Fibroblast of skin of right quadriceps (primary cell): ENCODE data around the gene NOP14.
A peak's percentile ranks its signal among the peaks of the same experiment; 100 is the strongest.
"Not testable (repeated sequence)": the region's sequence is repeated elsewhere in the genome, so short reads cannot be mapped to it uniquely, and the experiment has no call there.

Experiments
- DNase-seq: peaks from one replicate; pipeline ENCODE4 v3.0.0-alpha.2; 2013

NOP14 gene

DNA sequence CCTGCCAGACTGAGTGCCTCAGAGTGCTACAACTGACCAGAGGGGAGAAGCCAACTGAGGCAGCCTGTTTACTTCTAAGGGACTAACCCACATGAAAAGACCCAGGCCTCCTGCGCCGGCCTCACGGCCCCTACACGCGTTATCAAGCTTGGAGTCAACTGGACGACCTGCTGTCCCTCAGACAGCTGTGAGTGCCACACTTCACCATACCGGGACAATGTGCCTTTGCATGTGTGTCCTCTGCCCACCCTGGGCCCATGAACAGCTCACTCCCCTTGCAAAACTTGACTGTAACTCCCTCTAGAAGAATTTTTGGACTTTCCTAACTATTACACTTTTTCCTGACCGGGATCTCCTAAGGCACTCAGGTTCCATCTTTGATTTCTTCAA lies 1.8 kb downstream of the NOP14 start:
- no peak for DNase-seq

DNA sequence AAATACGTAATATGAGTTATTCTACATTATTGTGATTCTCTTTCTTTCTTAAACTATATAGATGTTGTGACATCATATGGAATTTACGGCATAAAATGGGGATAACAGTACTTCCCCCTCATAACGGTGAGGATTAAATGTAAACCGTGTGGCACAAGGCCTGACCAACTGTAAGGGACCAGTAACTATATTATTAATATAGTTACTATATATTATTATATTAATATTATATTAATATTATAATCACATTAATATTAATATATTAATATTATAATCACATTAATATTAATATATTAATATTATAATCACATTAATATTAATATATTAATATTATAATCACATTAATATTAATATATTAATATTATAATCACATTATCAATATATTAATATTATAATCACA lies 2.8 kb downstream of the NOP14 start:
- DNase-seq: not testable (repeated sequence)

DNA sequence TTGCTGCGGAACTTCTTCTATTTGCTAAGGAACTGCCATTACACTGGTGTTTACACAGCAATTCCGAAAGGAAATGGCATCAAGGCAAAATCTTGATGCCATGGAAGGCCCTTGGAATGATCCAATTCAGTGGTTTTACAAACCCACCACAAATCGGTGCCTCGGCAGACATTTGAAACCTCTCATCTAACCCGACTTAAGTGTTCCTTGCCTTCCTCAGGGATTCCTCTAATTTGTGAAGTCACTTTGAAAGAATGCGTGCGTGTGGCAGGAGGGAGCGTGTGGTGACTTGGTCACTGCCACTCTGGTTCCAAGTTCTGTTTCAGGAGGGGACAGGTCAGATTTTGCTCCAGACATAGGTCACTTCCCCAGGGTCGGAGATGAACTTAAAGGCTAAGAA lies 4.8 kb downstream of the NOP14 start:
- DNase-seq: peak; percentile 68

DNA sequence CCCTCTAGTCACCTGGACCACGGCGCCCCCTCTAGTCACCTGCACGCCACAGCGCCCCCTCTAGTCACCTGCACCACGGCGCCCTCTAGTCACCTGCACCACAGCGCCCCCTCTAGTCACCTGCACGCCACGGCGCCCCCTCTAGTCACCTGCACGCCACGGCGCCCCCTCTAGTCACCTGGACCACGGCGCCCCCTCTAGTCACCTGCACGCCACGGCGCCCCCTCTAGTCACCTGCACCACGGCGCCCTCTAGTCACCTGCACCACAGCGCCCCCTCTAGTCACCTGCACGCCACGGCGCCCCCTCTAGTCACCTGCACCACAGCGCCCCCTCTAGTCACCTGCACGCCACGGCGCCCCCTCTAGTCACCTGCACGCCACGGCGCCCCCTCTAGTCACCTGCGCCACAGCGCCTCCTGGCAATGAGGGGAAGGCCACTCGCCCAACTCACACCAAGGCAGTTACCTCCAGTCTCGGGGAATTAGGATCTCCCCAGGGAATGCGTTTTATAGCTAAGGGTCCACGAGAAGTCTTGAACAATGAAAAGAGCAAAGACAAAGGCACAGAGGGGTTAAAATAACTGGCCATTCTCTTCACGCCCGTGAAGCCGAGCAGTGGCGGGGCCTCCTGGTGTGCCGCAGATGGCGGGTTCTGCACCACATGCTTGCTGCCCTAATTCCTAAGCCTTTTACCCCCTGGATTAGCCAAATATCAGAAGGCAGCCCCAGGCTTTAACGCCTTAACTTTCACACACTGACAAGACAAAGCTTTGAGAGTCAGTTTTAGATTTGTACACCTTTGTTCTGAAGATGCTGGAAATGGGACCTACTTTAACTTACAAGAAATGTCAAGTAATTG lies 7.8 kb downstream of the NOP14 start:
- DNase-seq: not testable (repeated sequence)

DNA sequence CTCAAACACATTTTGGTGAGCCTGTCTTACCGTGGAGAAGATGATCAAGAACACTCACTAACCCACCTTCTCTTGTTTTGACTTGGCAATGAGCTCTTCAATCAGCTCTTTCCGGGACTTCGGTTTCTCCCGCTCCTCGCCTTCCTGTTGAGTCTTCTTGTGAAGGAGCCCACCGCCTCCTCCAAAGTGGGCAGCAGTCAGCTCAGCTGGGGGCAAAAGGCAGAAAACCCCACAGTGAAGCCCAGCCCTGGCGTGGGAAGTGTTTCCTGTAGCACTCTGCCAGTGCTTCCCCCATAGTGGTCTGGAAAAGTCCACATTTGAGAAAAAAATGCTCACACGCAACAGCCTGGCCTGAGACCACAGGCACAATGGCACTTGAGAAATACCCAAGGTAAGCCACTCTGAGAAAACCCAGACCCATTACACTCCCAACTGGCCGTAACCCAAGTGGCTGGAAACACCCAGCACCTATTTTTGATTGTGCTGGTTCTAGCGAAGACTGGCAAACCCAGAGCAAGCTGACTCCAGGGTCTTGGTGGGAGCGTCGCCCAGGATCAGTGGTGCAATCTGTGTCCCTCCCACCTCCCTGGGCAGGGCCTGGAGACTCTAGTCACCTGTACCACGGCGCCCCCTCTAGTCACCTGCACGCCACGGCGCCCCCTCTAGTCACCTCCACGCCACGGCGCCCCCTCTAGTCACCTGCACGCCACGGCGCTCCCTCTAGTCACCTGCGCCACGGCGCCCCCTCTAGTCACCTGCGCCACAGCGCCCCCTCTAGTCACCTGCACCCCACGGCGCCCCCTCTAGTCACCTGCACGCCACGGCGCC lies 8.6 kb downstream of the NOP14 start:
- no peak for DNase-seq

DNA sequence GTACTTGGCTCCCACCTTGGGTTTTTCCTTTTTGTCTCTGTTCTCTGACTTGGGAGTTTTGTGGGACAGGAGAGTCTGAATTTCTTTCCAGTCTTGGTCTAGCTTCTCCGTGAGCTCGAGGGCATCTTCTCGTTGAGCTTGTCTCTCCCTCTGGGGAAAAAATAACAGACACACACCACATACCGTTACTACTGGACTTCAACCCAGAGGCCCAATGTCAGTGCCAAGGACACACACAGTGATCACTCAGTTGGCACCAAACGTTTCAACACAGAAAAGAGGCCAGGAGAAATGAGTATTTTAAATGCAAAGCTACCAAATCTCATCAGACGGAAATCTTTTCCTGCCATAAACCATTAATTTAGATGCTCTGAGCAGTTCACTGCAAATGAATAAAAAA lies 9.7 kb downstream of the NOP14 start:
- no peak for DNase-seq

DNA sequence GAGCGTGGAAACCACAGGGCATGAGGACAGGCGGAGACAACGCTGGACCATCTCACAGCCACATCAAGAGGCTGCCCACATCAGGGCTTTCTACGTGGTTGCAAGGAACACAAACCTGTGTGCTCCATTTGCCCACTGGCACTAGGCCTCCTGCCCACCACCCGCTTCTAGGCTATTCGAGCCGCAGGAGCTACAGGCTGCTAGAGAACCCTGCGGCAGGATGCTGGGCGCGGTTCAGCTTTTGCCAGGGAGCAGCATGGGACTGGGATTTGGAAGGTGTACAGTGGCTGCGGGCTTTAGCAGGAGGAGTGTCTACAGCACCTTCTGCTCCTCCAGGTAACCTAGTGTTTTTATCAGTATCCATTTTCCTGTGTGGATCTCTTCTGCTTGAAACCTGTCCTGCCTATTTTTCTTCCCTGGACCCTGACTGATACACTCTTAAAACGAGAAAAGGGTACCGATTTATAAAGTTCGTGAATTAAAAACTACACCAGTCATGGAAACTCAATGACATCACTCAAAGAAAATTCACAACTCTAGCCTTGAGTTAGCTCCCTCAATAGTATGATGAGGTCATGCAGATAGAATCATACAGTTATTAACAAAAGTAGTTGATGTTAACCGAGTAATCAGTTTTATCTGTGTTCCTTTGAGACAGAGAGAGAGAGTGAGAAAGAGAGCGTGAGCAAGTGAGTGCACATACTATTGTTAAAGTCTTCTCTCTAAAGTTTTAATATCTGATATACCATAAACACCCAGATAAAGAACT lies 12.8 kb downstream of the NOP14 start:
- no peak for DNase-seq

DNA sequence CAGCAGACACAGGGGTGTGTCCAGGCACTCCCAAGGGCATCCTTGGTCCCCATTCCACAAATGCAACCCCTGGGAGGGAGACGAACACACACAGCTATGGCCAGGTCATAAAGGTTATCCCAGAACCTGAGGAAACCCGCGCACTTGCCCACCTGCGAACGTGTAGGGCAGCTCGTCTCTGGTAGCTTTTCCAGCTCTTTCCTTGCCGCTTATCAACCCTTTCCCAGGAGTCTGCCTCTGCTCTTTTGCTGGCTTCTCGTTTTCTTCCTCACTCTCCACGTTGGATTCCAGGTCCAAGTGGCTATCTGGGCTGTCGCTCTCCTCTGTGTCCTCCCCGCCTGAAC lies 13.5 kb downstream of the NOP14 start:
- DNase-seq: no peak

DNA sequence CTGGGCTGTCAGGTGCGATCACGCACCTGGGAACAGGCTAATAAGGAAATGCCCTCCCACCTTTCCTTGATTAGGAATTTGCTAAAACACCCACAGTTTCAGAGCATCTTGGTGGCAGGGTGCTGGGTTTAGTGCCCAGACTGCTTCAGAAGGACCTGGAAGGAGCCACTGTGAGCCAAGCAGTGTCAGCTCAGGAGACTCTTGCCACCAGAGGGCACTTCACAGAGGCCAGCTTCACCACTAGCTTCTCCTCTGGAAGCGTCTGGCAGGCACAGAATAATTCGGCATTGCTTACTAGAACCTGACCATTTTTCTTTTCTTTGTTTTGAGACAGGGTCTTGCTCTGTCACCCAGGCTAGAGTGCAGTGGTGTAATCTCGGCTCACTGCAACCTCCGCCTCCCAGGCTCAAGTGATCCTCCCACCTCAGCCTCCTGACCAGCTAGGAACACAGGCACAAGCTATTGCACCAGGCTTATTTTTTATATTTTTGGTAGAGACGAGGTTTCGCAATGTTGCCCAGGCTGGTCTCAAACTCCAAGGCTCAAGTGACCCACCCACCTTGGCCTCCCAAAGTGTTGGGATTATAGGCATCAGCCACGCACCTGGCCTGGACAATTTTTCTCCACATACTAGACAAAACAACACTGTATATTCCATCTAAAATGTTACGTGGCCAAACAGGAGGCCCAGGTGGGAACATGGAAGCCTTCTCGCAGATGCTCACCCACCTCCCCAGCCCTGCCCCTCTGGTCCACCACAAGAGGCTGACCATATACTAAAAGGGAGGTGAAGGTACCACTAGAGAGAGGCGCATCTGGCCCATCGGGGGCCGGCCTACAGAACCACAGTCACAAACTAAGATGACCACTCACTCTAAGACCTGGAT lies 14.1 kb downstream of the NOP14 start:
- no peak for DNase-seq

DNA sequence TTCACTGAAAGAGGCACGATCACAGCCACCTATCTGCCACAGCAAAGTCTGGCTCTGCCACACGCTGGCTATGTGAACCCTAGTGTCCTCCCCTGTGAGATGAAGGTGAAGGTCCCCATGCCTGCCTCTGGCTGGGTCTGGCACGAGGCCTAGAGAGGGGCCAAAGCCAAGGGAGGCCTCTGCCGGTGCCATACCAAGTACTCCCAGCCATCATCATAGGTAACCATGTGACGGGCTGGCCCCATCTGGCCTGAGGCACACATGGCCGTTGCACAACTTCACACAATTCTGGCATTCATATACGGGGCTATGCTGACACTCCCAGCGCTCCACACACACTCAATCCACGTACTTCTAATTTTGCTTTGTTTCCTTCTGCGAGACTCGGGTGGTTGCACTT lies 15.3 kb downstream of the NOP14 start:
- DNase-seq: no peak

DNA sequence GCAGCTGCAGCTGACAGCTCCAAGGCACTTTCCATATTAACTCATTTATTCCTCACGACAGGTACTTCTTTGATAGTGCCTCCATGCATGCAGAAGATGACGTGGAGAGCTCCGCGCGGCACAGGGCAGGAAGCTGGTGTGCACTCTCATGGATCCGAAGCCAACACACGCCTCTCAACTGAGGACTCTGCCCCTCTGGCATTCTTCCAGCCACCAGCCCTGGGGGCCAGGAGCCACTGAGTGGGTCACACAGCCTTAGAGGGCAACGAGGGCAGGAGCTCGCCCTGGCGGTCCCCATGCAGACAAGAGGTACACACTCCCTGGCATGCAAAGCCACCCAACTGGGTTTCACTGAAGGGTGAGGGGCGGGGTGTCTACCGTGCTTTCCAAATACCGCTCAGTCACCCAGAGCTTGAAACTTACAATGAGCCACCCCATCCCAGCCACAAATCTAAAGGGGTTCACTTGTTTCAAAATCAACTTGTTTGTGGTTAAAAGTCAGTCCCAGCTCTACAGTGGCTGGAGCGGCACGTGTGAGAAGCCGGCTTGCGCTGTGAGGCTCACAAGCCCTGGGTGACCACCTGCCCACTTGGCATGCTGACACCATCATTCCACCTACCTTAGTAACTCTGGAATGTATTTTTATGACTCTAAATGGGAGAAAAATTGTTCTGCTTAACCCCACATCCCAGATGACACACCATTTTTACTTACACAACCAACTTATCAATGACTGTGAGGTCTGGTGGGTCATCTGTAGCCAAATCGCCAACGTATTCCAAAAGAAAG lies 16.2 kb downstream of the NOP14 start:
- DNase-seq: no peak

DNA sequence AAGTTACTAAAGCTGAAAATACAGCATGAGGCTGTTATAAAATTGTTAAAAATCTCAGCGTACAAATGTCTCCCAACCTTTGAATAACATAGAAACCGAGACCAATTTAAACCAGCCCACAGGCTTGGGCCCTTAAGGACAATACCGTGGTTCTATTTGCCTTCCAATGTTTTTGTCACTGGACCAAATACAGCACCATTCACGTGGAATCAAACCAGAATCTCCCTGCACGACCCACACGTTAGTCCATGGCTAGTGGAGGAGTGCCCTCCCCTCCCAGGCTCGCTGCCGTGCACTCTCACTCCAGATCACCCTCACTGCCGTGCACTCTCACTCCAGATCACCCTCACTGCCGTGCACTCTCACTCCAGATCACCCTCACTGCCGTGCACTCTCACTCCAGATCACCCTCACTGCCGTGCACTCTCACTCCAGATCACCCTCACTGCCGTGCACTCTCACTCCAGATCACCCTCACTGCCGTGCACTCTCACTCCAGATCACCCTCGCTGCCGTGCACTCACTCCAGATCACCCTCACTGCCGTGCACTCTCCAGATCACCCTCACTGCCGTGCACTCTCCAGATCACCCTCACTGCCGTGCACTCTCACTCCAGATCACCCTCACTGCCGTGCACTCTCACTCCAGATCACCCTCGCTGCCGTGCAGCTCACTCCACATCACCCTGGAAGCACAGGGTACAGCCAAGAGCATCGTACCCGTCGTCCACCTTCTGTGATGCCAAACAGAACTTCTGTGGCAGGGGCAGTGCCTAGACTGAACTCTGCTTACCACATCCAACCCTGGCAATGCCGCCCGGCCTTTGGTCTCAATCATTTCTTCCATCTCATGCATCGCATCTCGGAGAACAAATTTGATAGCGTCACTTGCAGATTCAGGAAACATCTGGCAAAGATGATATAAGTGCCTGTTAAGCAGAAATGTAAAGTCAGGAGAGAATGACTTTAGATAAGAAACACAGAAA lies 17.3 kb downstream of the NOP14 start:
- not testable (repeated sequence) for DNase-seq

DNA sequence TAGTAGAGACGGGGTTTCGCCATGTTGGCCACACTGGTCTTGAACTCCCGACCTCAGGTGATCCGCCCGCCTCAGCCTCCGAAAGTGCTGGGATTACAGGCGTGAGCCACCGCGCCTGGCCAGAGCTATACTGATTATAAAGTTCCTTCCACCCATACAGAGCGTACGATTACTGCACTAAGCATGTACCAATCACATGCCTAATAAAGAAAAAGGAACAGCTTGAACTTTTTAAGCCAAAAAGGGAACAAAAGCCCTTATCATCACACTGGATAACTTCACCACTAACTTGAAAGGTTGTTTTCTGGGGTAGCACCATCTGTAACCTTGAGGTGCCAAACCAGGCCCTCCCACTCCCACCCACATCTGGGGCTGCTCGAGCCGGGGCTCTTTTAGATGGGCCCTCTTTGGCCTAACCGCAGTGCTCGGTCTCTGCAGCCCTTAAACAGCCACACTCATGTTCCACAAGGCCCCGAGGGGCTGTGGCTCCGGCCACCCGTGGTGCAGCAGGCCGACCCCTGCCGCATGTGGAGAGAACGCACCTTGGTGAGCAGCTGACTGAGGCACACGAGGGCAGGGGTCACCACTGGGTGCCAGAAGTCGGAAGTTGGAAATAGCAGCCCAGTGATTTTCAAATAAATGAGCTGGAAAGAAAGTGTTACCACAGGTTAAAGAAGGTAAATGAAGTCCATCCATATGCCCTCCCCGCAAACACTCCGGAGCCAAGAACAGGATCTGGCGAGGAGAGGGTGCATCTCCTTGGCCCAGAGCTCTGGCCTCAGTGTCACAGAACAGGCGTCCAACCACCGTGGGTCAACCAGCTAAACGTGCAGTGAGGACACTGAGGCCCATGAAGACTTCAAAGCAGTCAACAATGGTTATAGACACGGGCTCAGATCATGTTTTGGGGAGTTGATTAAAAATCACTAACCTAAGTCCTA lies 18.4 kb downstream of the NOP14 start:
- no peak for DNase-seq

DNA sequence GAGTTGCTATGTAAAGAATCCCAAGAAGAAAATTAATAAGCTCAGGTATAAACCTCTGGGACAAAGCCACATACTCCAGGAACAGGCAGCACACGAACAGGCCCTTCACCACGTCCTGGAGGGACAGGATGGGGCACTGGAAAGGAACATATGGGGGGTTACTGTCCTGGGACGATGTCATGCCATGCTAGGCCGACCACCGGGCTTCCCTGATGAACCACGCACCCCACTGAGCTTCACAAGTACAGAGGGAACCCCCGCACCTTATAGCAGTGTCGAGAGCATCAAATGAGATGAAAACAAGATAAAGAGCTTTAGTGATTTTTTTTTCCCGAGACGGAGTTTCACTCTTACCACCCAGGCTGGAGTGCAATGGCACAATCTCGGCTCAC lies 19.1 kb downstream of the NOP14 start:
- no peak for DNase-seq

DNA sequence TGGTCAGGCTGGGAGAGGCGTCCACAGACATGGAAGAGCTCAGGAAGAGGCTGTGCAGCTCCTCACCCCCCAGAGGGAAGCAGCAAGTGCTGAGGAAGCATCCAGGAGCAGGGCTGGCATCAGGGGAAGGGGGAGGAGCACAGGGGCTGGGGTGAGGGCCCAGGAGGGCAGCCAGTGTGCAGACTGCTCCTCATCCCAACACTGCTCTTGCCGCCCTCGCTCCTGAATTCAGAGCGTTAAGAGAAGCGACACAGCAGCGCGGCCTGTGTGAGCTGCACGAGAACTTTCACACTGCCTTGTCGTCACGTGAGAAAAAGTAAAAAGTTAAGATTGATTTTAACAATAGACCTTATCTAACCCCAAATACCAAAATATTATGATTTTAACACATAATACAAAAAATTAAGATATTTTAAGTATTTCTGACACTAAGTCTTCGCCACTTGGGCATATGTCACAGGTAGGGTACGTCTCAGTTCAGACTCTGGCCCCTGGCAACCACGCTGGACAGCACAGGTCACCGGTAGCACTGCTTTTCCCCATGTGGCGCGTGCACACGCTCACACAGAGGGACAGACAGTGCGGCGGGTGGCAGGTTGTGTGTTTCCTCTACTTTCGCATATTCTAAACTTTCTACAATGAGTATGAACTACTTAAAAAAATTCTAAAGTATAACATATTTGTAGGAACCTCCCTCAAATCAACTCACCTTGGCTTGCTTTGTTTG lies 19.7 kb downstream of the NOP14 start:
- no peak for DNase-seq

DNA sequence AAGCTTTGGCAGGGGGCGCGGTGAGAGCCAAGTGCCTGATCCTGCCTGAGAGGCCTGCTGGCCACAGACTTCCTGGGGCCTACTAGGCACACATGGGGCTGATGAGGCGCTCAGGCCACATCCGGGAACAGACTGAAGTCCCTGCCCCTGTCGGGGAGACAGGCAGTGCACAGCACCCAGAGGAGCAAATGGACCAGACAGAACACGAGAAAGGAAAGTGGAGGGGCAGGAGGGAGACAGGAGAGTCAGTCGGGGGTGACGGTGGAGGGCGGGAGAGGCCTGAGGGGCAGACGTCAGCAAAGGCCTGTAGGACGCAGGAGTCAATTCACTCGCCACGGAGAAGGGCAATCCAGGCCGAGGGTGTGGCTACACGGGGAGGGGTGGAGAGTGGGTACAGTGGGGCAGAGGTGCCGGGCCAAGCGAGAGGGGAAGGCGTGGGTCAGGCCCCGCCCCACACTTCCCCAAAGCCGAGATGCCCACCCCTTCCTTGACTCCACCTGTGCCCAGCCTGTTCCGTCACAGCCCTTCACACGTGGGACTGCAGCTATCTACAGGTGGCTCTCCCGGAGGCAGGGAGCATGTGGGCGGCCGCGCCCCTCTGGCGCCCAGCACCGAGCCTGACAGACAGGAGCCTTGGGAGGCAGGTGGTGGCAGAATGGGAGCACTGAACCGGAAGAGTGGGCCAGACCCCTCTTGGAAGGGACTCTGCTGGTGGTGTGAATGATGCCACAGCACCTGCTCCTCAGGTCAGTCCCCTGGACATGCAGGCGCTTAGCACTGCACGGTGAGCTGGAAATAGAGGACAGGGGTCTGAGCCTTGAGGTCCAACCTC lies 20.5 kb downstream of the NOP14 start:
- no peak for DNase-seq

DNA sequence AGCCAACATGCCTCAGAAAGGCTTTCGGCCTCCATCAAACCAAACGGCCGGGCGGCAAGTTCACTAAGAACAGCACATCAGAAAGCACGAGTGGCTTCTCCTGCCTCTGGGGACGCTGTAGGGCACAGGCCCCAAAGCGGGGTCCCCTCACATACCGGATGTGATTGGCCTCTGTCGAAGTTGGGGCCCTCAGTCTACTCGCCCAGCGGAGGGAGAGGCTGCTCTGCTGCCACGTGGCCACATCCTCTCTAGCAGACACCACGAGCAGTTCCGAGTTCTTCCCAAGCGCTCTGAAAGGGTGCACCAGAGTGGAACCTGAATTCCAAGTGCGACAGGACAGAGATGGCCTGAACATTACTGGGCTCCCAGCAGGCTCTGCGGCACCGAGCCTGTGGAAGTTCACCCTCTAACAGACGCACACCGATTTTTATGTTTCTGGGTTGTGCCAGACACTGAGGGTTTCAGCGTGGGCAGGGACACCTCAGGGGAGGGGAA lies 21.1 kb downstream of the NOP14 start:
- DNase-seq: no peak
